Fibroblast of the conjunctiva (primary cell): Measurements from ENCODE around the gene PGBD1.

ENCODE experiments used
- DNase-seq: peaks from one replicate; pipeline ENCODE4 v3.0.0-alpha.2; 2010; ENCODE audit warnings: low read depth

Gene PGBD1

DNA sequence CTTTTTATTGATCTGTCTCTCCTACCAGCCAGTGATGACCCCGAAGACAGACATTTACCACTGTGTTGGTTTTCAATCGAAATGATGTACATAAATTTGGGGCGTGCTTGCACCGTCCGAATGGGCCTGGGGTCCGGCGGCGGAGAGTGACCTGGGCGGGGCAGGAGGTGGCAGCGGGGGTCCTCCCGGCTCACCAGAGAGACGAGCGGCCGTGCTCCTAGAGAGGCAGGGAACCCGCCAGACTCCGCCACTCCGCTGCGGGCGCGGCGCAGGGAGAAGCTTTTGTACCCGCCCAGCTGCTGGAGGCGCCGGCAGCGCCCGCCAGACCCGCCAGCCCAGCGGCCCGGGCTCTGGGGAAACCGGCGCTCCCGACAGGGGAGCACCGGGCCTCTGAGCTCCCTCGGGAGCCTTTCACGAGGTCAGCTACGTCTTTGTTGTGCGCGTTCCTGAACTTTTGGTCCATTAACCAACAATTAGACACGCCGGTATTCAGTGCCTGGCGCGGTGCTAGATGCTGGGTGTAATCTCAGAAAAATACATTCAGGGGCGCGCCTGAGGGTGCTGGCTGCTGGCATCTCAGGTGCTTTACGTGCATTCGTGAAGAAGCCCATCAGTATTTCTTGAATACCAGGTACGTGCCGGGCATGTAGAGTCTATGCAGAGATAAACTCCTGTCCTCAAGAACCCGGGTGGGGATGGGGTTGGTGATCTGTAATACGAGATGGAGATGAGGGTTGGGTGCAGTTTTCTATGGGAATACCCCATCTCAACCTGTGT is at the start of gene PGBD1:
TSS of gene PGBD1 (plus strand) at position 285 of the 777 bp plus-strand sequence. CDS start 2,242 bp downstream, outside the sequence.
- DNase-seq, result peak; percentile 53

- no peak for DNase-seq
Measured at GRCh38 chr6:28232785-28233184, 48.6 kb upstream of the PGBD1 start.

GRCh38 chr6:28235912-28236452 is 45.4 kb upstream of the PGBD1 start:
- no peak for DNase-seq

DNA sequence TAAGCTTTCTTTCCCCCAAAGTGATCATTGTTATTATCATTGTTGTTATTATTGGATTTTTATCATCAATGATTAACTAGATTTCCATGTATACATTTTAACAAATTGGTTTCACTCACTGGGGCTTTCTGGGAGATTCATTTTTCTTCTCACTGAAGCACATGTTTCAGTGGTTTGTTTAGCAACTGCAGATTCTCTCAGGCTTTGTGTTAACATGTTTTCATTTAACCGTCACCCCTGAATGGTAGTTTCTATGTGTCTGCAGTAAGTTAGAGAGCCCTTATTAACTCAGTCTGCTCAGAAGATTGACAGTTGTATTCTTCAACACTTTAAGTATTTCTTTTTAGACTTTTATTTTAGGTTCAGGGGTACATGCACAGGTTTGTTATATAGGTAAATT is 41.7 kb upstream of the PGBD1 start:
- DNase-seq, result no peak

- DNase-seq, result no peak
Measured at GRCh38 chr6:28240471-28240870, 40.9 kb upstream of the PGBD1 start.

- no peak for DNase-seq
Measured at GRCh38 chr6:28243946-28244345, 37.4 kb upstream of the PGBD1 start.

GRCh38 chr6:28245206-28245941 is 36.0 kb upstream of the PGBD1 start:
- no peak for DNase-seq

DNA sequence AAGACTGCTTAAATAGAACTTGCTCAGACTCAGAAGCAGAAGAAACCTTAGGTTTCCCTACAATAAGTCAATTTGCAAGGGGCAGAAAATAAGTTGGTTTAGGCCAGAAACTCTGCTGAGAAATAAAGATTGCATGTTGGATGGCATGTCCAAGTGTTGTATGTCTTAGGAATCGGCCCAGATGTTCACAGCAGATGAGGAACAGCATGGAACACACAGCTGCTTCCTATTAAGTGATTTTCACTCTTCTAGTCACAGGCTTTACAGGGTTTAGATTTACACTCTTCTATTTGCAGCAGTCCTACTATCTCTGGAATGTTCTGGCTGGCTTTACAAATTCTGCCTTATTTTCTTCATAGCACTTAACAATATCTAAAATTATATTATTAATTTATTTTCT is 32.5 kb upstream of the PGBD1 start:
- peak; percentile 31 for DNase-seq

- DNase-seq, result no peak
Measured at GRCh38 chr6:28250747-28251146, 30.6 kb upstream of the PGBD1 start.

GRCh38 chr6:28251661-28252008 is 29.7 kb upstream of the PGBD1 start:
- no peak for DNase-seq

- DNase-seq, result peak; percentile 81
Measured at GRCh38 chr6:28252009-28252975, 29.1 kb upstream of the PGBD1 start, which contains the start of gene ZKSCAN4. TSS of gene ZKSCAN4 (minus strand) at chr6:28252269. CDS start at chr6:28251980, 289 bp downstream.

DNA sequence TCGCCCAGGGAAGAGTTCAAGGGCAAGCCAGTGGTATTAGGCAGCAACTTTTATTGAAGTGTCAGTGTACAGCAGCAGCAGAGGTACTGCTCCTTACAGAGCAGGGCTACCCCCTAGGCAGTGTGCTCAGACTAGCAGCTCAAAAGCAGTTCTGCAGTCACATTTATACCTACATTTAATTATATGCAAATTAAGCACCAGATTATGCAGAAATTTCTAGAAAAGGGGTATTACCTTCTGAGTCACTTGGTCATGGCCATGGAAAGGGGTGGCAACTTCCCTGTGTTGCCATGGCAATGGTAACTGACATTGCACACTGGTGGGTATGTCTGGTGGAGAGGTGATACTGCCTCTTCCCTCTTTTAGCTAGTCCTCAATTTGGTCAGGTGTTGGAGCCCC is 27.3 kb upstream of the PGBD1 start:
- no peak for DNase-seq

- DNase-seq, result no peak
Measured at GRCh38 chr6:28257042-28257441, 24.3 kb upstream of the PGBD1 start.

DNA sequence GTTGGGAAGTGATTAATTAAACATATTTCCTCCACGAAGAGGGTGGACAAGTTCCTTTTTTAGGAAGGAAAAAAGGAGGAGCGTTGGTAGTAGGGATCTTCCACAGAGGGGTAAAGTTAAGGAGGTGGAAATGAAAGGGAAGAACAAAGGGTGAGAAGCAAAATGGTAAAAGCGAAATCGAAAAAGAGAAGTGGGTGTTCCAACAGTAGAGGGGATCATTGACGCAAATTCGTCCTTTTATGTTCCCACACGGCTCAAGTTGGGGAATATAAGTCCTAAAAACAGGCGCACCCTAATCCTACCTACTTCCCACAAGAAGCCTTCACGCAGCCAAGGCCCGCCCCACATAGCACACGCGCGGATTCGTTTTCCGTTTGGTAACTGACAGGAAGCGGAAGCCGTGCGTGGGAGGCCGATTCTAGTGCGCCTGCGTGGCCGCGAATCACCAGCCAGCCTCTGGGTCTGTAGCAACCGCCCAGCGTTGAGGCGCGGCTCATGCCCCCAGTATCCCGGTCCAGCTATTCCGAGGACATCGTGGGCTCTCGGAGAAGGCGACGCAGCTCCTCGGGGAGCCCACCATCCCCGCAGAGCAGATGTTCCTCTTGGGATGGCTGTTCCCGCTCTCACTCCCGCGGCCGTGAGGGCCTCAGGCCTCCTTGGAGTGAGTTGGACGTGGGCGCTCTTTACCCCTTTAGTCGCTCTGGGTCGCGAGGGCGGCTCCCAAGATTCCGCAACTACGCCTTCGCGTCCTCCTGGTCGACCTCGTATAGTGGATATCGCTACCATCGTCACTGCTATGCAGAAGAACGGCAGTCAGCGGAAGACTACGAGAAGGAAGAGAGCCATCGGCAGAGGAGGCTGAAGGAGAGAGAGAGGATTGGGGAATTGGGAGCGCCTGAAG is 22.2 kb upstream of the PGBD1 start, which contains the start of gene NKAPL:
TSS of gene NKAPL (plus strand) at position 421 of the 901 bp plus-strand sequence. CDS start at position 496, 75 bp downstream.
- peak; percentile 65 for DNase-seq

DNA sequence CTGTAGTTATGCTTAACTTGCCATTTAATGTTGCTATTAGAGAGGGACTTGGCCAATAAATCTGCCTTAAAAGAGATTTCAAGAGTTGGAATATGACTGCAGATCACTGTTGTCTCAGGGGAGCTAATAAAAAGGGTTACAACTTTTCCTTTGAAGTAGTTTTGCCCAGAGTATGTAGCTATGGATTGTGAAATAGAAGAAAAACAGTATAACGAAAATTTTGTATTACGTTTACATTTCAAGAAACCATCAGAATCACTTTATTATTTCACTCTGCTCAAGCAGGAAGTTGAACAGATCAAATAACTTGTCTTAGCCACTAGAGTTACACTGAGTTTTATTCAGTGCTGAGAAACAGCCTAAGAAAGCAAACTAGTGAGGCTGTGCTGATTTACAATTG is 17.4 kb upstream of the PGBD1 start:
- no peak for DNase-seq

- no peak for DNase-seq
Measured at GRCh38 chr6:28264834-28265401, 16.5 kb upstream of the PGBD1 start.

DNA sequence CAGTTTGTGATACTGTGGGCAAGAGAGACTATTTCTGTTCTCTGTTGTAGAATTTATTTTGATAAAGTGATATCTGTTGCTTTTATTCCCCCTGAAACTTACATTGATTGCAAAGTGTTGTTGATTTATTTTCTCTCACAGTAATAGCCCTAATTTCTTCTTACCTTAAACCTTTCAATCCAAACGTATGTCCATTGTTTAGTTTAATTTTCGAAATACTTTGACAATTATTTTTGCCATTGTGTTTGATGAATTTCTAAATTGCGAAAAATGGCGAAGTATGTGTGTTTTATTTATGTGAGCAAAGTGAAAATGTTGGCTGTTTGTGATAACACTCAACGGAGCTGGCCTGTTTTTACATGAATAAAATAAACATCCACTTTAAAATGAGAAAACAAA is 14.8 kb upstream of the PGBD1 start:
- no peak for DNase-seq

DNA sequence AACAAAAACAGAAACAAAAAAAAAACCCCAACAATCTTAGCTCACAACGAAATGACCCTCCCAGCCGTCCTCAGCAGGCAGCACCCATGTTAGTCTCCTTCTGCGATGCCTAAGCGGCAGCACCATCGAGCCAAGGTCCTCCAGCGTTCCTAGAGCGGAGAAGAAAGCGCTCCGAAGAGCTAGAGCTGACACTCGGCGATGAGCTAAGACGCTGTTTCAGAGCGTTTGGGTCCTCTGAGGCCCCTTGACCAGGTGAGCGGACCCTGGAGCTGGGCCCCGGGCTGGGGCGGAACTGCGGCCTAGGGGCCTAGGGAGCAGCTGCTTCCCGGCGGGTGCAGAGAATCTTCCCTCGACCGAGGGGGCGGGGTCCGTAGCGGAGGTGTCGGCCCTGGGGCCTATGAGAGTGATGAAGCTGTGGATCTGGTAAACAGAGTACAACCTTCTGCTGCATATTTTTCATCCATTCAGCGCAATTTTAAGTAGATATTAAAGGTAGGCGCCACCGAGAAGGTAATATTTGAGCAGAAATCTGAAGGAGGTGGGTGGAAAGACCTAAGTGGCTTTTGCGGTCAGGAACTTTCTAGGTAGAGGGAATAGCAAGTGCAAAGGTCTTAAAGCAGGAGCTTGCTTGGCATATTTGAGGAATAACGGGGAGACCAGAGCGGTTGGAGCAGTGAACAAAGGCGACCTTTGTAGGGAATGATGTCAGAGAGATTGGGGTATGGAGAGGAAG is 14.2 kb upstream of the PGBD1 start, which contains the start of gene ZSCAN26:
TSS of gene ZSCAN26 (plus strand) at position 182 of the 733 bp plus-strand sequence. CDS start 4,777 bp downstream, outside the sequence.
- DNase-seq, result peak; percentile 75

- no peak for DNase-seq
Measured at GRCh38 chr6:28267695-28268059, 13.7 kb upstream of the PGBD1 start.

GRCh38 chr6:28269492-28269891 is 11.9 kb upstream of the PGBD1 start:
- DNase-seq, result peak; percentile 68
